A549 (cell line): Measurements from ENCODE around the gene ITPRIPL2.

ENCODE experiments used
- CBX8 ChIP-seq: fragments of 200-600 bp; sonication (generic); IDR thresholded peaks from 2 replicates; pipeline ENCODE4 v1.6.1; 2016
- CEBPB ChIP-seq, 2 experiments: fragments of >200 bp in 1 of 2; sonication (Bioruptor Twin) in 1 of 2; formaldehyde crosslinking in 1 of 2; IDR thresholded peaks; 2 replicates each; pipeline ENCODE4 v1.6.1; 2012 to 2016
- EP300 ChIP-seq, 2 experiments: fragments of >200 bp; sonication (Bioruptor Twin); formaldehyde crosslinking; IDR thresholded peaks; 2 replicates in 1 of 2; 3 replicates in 1 of 2; pipeline ENCODE4 v1.6.1; 2016 to 2017
- MAZ ChIP-seq: fragments of 150-350 bp; IDR thresholded peaks from 2 replicates; pipeline ENCODE4 v1.6.1; 2014; ENCODE audit warnings: antibody characterized with exemption, low read depth, low read length, borderline replicate concordance
- NPAS2 ChIP-seq: fragments of 250-450 bp; sonication (Bioruptor Pico); IDR thresholded peaks from 2 replicates; pipeline ENCODE4 v1.8.0; 2022; ENCODE audit warnings: mild to moderate bottlenecking, moderate library complexity, borderline replicate concordance
- POLR2A ChIP-seq: IDR thresholded peaks from 2 replicates; pipeline ENCODE4 v1.6.1; 2012; ENCODE audit warnings: mild to moderate bottlenecking, low read length
- RFX5 ChIP-seq: fragments of 450-650 bp; IDR thresholded peaks from 2 replicates; pipeline ENCODE4 v1.7.1; 2014; ENCODE audit warnings: antibody characterized with exemption, mild to moderate bottlenecking, moderate library complexity
- TF ChIP-seq, protein P1 (sequence below): fragments of >200 bp; sonication (Bioruptor Twin); formaldehyde crosslinking; IDR thresholded peaks from 3 replicates; pipeline ENCODE4 v1.5.1; 2016
- TF ChIP-seq, protein P2 (sequence below): IDR thresholded peaks from 2 replicates; pipeline ENCODE4 v1.6.1; 2012

DNA sequence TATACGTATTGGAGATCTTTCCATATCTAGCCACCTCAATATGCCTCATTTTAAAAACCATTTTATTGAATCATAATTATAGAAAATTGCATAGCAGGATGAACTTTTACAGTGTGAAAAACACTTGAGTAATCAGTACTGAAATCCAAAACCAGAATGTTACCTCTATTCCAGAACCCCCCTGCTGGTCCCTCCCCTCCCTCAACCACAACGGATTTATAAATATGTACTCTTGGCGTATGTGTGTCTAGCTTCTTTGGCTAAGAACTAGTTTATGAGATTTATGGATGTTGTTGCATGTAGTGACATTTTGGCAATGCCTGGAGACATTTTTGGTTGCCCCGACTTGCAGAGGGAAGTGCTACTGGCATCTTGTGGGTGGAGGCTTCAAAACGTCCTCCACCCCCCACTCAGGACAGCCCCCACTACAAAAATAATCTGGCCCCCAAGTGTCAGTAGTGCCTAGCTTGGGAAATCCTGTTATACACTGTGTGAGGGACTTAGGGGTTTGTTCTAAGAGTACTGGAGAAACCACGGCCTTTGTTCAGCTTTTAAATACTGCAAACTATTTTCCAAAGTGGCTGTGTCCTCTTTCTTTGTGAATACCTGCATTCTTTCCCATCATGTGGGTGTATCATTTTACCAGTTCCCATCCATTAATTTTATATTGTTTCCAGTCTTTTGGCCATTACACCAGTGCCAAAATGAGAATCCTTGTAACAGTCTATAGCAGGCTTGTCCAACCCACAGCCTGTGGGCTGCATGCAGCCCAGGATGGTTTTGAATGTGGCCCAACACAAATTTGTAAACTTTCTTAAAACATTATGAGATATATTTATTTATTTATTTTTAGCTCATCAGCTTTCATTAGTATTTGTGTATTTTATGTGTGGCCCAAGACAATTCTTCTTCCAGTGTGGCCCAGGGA, 23.7 kb downstream of the ITPRIPL2 start:
- TF ChIP-seq, protein P1, sequence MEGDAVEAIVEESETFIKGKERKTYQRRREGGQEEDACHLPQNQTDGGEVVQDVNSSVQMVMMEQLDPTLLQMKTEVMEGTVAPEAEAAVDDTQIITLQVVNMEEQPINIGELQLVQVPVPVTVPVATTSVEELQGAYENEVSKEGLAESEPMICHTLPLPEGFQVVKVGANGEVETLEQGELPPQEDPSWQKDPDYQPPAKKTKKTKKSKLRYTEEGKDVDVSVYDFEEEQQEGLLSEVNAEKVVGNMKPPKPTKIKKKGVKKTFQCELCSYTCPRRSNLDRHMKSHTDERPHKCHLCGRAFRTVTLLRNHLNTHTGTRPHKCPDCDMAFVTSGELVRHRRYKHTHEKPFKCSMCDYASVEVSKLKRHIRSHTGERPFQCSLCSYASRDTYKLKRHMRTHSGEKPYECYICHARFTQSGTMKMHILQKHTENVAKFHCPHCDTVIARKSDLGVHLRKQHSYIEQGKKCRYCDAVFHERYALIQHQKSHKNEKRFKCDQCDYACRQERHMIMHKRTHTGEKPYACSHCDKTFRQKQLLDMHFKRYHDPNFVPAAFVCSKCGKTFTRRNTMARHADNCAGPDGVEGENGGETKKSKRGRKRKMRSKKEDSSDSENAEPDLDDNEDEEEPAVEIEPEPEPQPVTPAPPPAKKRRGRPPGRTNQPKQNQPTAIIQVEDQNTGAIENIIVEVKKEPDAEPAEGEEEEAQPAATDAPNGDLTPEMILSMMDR = no peak
- TF ChIP-seq EP300 (IDR thresholded peaks at IDR 0.05) = no peak
- TF ChIP-seq NPAS2 (CRISPR knock-in tag) = no peak
- TF ChIP-seq RFX5 = no peak
- no peak for TF ChIP-seq CEBPB (IDR thresholded peaks at IDR 0.05)
- TF ChIP-seq, protein P2, sequence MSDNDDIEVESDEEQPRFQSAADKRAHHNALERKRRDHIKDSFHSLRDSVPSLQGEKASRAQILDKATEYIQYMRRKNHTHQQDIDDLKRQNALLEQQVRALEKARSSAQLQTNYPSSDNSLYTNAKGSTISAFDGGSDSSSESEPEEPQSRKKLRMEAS = no peak
- TF ChIP-seq CBX8 = no peak
- no peak for TF ChIP-seq POLR2A
- TF ChIP-seq MAZ = no peak
